NB4 (cell line): ENCODE data around the gene TLR7.

ENCODE experiments used
- MYC ChIP-seq: IDR thresholded peaks from 2 replicates; pipeline ENCODE4 v1.6.1; 2011; ENCODE audit warnings: low read depth, low read length
- POLR2A ChIP-seq: IDR thresholded peaks from 2 replicates; pipeline ENCODE4 v1.6.1; 2011; ENCODE audit warnings: mild to moderate bottlenecking; ENCODE audit not compliant: insufficient read length; ENCODE audit errors: extremely low read depth
- TF ChIP-seq, protein P1 (sequence below): IDR thresholded peaks from one replicate; pipeline ENCODE4 v1.5.1; 2012; ENCODE audit warnings: low read depth, low read length
- TF ChIP-seq, protein P2 (sequence below): IDR thresholded peaks from 2 replicates; pipeline ENCODE4 v1.6.1; 2011; ENCODE audit warnings: low read depth, low read length

DNA sequence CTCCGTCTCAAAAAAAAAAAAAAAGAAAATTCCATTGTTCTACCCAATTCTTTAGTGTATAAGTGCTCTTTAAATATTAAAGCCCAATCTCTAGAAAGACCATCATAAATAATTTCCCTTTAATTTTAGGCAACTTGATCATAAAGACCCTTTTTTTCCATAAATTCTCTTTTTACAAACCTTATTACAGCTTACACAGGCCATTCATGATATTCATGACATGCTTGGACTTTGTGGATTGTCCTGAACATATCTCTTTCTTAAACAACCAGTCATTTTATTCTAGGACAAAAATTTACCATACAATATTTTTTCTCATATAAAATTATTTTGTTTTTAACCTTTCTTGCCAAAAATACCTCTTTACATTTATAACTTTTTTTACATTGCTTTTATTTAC is 70.1 kb downstream of the TLR7 start:
- TF ChIP-seq, protein P1, sequence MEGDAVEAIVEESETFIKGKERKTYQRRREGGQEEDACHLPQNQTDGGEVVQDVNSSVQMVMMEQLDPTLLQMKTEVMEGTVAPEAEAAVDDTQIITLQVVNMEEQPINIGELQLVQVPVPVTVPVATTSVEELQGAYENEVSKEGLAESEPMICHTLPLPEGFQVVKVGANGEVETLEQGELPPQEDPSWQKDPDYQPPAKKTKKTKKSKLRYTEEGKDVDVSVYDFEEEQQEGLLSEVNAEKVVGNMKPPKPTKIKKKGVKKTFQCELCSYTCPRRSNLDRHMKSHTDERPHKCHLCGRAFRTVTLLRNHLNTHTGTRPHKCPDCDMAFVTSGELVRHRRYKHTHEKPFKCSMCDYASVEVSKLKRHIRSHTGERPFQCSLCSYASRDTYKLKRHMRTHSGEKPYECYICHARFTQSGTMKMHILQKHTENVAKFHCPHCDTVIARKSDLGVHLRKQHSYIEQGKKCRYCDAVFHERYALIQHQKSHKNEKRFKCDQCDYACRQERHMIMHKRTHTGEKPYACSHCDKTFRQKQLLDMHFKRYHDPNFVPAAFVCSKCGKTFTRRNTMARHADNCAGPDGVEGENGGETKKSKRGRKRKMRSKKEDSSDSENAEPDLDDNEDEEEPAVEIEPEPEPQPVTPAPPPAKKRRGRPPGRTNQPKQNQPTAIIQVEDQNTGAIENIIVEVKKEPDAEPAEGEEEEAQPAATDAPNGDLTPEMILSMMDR: no peak
- TF ChIP-seq POLR2A: no peak
- TF ChIP-seq, protein P2, sequence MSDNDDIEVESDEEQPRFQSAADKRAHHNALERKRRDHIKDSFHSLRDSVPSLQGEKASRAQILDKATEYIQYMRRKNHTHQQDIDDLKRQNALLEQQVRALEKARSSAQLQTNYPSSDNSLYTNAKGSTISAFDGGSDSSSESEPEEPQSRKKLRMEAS: no peak
- no peak for TF ChIP-seq MYC
